Kidney (tissue), 14 donors: ENCODE data around the gene CIART. TPM values are rescaled to one million over a fixed set of nuclear protein-coding genes. Genes with fewer than 3 reads are reported as not detected.

ENCODE experiments used
- DNase-seq, 5 donors: peaks; one replicate each; pipeline ENCODE4 v3.0.0-alpha.2; 2013 to 2020
- FAIRE-seq: peaks from 2 replicates; lab custom pipeline; 2012; peaks lifted over from hg19 to GRCh38; lab: Jason Lieb, UNC
- H3K27ac ChIP-seq, 2 donors: one replicate each; pipeline ENCODE4 v1.7.0; 2013; ENCODE audit warnings: low read depth in 2 of 2, low read length in 2 of 2, inconsistent platforms in 1 of 2
- H3K27me3 ChIP-seq: one replicate; pipeline ENCODE4 v1.7.1; 2013; ENCODE audit warnings: low read length, inconsistent platforms; ENCODE audit not compliant: control insufficient read depth, insufficient read depth
- H3K36me3 ChIP-seq, 3 donors: one replicate each; pipeline versions ENCODE4 v1.7.0 to v1.7.1; 2013; ENCODE audit warnings: low read length in 3 of 3, control low read depth in 1 of 3, inconsistent platforms in 1 of 3; ENCODE audit not compliant: insufficient read depth in 3 of 3, control insufficient read depth in 2 of 3
- H3K4me1 ChIP-seq, 3 donors: one replicate each; pipeline versions ENCODE4 v1.7.0 to v1.7.1; 2013; ENCODE audit warnings: low read length in 3 of 3, inconsistent platforms in 1 of 3, low read depth in 1 of 3; ENCODE audit not compliant: control insufficient read depth in 2 of 3, insufficient read depth in 2 of 3
- H3K4me3 ChIP-seq, 3 donors: one replicate each; pipeline versions ENCODE4 v1.7.0 to v1.8.1; 2013; ENCODE audit warnings: low read length in 3 of 3, control low read depth in 1 of 3, inconsistent platforms in 1 of 3
- H3K9ac ChIP-seq, 3 donors: one replicate each; pipeline versions ENCODE4 v1.7.0 to v1.7.1; 2013; ENCODE audit warnings: low read length in 3 of 3, control low read depth in 1 of 3, inconsistent platforms in 1 of 3
- H3K9me3 ChIP-seq, 3 donors: one replicate each; pipeline versions ENCODE4 v1.7.0 to v1.7.1; 2013; ENCODE audit warnings: low read length in 3 of 3, control low read depth in 1 of 3, inconsistent platforms in 1 of 3; ENCODE audit not compliant: control insufficient read depth in 2 of 3, insufficient read depth in 1 of 3
- CTCF ChIP-seq: IDR thresholded peaks from 3 replicates; pipeline ENCODE4 v1.5.1; 2012; ENCODE audit warnings: mild to moderate bottlenecking, moderate library complexity, borderline replicate concordance; ENCODE audit not compliant: insufficient read depth; ENCODE audit errors: extremely low read depth
- intact Hi-C: fragments of 100-400 bp; cut with DNase I; formaldehyde crosslinking; loops from one replicate; pipeline ENCODE4 v1.11.1; 2022
- polyA plus RNA-seq: library from polyadenylated mRNA; stranded (reverse); fragments of 350-450 nt; fragmentation: Illumina TruSeq; extraction: RNeasy Lipid Tissue Mini Kit (QIAGEN cat#74804); gene quantifications from one replicate; pipeline ENCODE4 v1.2.3, GENCODE V29; 2014; ENCODE audit warnings: low read depth, low replicate concordance; ENCODE audit not compliant: insufficient read depth
- total RNA-seq: library from RNA; stranded (reverse); fragmentation: NEBNext Ultra II Directional; extraction: Animal tissue kit (Norgen Biotek cat#: 25700); gene quantifications from one replicate; pipeline ENCODE4 v1.2.1, GENCODE V29; 2021
- donor health status: control.
- donor health status: control.
- donor health status: control.
- donor health status: control.
- donor health status: control.
- donor health status: DM: yes; HTN: yes; CAD: no.
- donor health status: Normal renal cell carcinoma (clear cell type).

CIART gene
- total and polyA plus RNA-seq, 2 donors from 2014 or later = 8.8 to 9.1 TPM

- no peaks in the 10 kb centered on the region for H3K9me3 ChIP-seq
- no peak overlapping the region for H3K27ac ChIP-seq
- no peaks in the 10 kb centered on the region for H3K36me3 ChIP-seq
- no peak overlapping the region for H3K9ac ChIP-seq
- H3K4me3 ChIP-seq = no peak overlapping the region
- H3K4me1 ChIP-seq = no peaks in the 10 kb centered on the region
- DNase-seq = peak in 1 of 5 donors; percentile 41
- H3K27me3 ChIP-seq = no peaks in the 10 kb centered on the region
- no peak for TF ChIP-seq CTCF
- FAIRE-seq = no peak
- intact Hi-C loops = no loop called here
Measured at GRCh38 chr1:150243003-150243402, 39.4 kb upstream of the CIART start.

GRCh38 chr1:150249936-150250335 lies 32.4 kb upstream of the CIART start:
- peaks cover 0 to 3% (median 0%) of the 10 kb centered on the region in 3 donors for H3K4me1 ChIP-seq
- peak overlapping the region in 1 of 2 donors; percentile 47 for H3K27ac ChIP-seq
- no peaks in the 10 kb centered on the region for H3K27me3 ChIP-seq
- no peak overlapping the region for H3K4me3 ChIP-seq
- H3K9ac ChIP-seq = no peak overlapping the region
- no peak for TF ChIP-seq CTCF
- no peak for FAIRE-seq
- no peak for DNase-seq
- H3K9me3 ChIP-seq = no peaks in the 10 kb centered on the region
- no peaks in the 10 kb centered on the region for H3K36me3 ChIP-seq
- intact Hi-C loops = no loop called here

- Histone ChIP-seq H3K36me3 (no peaks in the 10 kb centered on the region), H3K27ac (no peak overlapping the region), H3K27me3 (no peaks in the 10 kb centered on the region), H3K9me3 (no peaks in the 10 kb centered on the region), H3K9ac (peak overlapping the region in 1 of 3 donors; percentile 20), H3K4me3 (peak overlapping the region in 1 of 3 donors; percentile 54), H3K4me1 (peaks cover 2 to 14% (median 14%) of the 10 kb centered on the region in 3 donors)
- TF ChIP-seq CTCF = no peak
- FAIRE-seq (no peak), DNase-seq (no peak)
- intact Hi-C loops = no loop called here
Measured at GRCh38 chr1:150256198-150256553, 26.2 kb upstream of the CIART start.
